Right renal cortex interstitium (tissue), 3 donors: Measurements from ENCODE around the gene FEM1A. TPM values are rescaled to one million over a fixed set of nuclear protein-coding genes. Genes with fewer than 3 reads are reported as not detected.
"Not testable (repeated sequence)": the region's sequence is repeated elsewhere in the genome, so short reads cannot be mapped to it uniquely, and the experiment has no call there.

Experiments
- DNase-seq, 3 donors: peaks; one replicate each; pipeline ENCODE4 v3.0.0-alpha.2; 2013; ENCODE audit warnings: low read depth in 3 of 3, low spot score in 2 of 3
- polyA plus RNA-seq, 3 donors: library from polyadenylated mRNA; unstranded; fragments of 120-200 nt; gene quantifications; one replicate each; pipeline ENCODE4 v1.2.1, GENCODE V29; 2013; ENCODE audit not compliant: insufficient read length in 3 of 3

Gene FEM1A
- polyA plus RNA-seq, 3 donors = 1.4 to 1.8 (median 1.6) TPM

DNA sequence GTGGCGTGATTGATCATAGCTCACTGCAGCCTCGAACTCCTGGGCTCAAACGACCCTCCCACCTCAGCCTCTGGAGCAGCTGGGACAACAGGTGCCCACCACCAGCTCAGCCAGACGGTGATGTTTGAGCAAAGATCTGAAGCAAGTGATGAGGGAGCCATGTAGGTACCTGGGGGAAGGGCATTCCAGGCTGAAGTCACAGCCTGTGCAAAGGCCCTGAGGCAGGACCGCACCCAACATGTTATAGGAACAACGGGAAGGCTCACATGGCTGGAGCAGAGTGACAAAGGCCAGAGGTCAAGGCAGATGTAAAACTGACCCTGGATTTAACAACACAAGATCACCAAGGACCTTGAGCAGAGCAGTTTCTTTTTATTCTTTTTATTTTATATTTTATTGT lies 14.8 kb downstream of the FEM1A start:
- DNase-seq = no peak

DNA sequence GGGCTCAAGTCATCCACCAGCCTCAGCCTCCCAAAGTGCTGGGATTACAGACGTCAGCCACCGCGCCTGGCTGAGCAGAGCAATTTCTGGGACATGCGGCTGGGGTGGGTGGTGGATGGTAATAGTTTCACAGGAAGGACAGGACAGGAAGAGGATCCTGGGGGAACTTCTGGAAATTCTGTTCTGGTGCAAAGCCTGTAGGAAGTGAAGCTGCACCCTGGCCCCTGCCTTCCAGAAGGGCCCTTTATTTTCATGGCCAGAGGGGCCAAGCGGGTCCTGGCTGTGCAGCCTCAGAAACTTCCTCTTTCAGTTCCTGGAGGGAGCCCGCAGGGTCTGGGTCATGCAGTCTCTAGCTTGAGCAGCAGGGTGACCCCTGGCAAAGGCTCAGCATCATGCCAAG lies 15.7 kb downstream of the FEM1A start:
- no peak for DNase-seq

DNA sequence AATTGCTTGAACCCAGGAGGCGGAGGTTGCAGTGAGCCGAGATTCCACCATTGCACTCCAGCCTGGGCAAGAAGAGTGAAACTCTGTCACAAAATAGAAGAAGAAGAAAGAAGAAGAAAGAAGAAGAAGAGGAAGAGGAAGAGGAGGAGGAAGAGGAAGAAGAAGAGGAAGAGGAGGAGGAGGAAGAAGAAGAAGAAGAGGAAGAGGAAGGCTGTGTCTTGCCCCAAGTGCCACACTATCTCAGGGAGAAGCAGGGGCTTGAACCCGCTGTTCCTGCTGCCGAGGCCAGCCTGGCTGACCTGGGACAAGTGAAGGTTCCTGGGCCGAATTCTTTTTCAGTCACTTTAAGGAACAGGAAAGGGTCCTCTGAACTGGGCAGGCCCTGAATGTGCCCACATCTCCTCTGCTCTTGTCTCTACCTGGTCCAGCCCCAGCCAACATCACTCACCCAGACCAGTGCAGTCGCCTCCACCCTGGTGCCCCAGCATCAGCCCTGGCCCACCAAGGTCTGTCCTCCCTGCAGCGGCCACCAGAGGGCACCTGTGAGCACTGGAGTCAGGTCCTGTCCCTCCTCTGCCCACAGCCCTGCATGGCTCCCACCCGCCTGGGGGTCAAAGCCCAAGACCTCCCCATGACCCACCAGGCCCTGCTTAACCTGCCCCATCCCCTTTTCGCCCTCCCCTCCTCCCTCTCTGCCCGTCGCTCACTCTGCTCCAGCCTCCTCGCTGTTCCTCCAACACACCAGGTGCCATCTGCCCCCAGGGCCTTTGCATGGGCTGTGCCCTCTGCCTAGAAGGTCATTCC lies 20.0 kb downstream of the FEM1A start:
- no peak for DNase-seq

DNA sequence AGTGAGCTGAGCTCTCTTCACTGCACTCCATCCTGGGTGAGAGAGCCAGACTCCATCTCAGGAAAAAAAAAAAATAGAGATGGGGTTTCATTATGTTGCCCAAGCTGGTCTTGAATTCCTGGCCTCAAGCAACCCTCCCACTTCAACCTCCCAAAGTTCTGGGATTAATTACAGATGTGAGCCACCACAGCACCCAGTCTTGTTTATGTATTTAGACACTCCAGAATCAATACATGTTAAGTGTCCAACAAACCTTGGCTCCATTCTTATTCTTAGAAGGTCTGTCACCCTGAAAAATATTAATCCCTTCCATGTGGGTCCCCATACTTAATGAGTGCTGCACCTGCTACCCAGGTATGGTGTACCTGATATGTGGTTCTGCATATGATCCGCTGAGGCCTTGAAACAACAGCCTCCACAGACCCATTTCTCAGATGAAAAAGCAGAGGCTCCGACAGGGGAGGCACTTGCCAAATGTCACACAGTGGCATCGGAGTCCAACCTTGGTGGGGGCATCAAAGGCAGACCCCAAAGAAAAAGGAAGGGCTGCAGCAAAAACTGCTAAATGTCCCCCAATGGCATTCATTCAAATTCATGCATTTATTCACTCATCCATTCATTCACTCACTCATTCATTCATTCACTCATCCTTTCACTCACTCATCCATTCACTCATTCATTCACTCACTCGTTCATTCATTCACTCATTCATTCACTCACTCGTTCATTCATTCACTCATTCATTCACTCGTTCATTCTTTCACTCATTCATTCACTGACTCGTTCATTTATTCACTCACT lies 23.3 kb downstream of the FEM1A start:
- no peak for DNase-seq

DNA sequence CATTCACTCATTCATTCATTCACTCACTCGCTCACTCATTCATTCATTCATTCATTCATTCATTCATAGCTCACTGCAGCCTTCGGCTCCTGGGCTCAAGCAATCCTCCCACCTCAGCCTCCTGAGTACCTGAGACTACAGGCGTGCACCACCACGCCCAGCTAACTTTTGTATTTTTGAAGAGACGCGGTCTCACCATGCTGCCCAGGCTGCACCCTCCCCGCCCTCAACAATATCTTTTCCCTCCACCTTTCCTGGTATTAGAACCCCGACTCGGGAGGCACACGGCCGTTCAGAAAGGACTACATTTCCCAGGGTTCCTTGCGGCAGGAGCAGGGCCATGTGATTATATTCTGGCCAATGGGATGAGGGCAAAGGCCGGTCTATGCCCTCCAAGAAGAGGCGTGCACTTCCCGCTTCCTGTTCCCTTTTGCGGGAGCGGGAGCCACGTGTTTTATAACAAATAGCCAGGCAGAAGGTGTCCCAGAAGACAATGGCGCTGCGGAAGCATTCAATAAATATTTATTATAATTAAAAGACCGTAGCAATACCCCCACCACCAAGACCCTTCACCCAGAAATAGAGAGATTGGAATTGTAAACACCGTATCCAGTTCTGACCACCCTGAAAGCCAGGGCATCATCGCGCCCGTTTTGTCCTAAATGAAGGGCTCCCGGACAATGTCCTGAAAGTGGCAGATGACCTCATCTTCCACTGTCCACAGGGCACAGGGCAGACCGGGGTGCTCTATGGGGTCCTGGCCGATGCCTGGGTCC lies 24.1 kb downstream of the FEM1A start:
- DNase-seq = peak; percentile 73 to 90 (median 75)

DNA sequence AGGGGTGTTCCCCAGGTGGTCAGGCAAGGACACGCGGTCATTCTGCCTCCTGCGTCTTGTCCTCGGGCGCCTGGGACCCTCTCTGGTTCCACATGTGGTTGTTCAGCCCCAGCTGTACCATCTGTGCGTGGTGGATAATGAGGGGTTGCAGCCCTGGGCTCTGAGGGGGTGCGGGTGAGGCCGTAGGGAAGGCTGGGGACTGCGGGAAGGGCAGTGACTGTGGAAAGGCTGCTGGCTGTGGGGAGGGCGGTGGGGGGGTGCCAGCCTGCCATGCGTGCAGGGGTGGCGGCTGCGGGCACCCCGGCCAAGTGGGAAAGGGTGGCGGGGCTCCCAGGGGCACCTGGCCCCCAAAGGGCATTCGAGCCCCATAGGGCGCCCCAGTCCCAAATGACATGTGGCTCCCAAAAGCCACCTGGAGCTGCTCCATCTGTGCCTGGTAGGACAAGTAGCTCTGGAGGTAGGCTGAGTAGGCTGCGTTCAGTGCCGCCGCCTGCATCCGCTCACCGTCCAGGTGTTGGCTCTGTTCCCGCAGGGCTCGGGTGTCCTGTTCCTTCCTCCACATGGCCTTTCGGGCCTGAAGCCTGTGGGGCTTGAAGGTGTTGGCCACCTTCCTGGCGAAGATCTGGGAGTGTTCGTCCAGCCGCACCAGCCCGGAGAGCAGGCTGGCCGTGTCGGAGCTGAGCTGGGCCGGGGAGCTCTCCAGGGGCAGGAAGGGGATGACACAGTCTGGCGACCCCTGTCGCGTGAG lies 24.8 kb downstream of the FEM1A start:
- DNase-seq = no peak

DNA sequence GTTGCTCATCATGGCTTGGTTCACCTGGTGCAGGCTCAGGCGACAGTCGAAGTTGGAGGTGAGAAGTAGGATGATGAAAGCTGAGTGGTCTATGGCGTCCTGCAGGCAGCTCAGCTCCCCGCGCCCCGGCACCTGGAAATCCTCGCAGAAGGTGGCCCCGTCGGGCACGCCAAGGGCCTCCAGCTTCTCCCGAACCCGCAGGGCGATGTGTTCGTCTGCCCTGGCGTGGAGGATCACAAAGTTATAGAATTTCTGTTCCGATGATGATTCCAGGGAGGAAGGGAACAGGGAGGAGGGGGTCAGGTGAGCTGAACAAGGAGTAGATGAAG lies 25.4 kb downstream of the FEM1A start:
- no peak for DNase-seq

DNA sequence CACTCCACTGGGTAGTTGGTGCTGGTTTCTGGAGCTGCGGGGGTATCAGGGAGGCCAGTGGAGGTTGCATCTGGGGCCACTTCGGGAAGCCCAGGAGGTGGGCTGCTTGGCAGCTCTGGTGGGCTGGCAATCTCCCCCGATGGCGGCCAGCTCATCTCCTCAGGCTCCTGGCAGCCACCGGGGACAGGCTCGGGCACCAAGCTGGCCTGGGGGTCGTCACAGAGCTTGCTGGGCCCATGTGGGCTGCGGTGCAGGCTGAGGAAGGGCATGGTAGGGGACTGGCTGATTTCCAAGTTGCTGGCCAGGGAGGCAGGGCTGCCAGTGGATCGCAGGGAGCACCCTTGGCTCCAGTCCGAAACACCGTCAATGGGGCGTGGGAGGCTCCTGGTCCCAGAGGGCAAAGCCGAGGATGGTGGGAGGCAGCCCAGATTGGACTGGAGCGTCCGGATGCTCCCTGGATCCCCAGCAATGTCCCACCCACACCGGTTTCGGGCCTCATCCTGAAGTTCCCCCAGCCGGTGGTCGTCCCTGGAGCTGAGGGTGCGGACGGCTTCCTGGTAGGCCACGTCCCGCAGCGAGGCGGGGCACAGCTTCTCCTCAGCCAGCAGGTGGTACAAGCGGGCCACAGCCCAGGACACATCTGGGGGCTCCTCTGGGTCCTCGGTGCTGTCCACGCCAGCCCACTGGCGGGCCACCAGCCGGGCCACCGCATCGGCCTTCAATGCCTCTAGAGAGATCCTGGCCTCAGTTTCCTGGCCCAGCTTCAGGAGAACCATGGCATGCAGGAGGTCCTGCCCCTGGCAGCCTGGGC lies 26.1 kb downstream of the FEM1A start:
- no peak for DNase-seq

DNA sequence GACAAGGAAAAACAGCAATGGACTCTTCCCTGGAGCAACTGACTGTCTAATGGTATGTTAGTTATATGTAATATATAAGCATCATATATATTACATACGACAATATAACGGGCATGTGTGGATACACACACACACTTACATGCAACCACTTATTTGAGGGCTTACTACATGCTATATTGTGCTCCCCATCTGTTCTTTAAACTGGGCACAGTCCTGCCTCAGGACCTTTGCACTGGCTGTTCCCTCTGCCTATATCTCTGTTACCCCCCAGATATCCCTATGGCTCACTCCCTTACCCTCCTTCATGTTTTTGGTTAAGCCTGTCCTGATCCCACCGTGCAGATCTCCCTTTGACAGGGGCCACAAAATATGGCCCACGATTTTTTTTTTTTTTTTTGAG lies 29.7 kb downstream of the FEM1A start:
- no peak for DNase-seq

DNA sequence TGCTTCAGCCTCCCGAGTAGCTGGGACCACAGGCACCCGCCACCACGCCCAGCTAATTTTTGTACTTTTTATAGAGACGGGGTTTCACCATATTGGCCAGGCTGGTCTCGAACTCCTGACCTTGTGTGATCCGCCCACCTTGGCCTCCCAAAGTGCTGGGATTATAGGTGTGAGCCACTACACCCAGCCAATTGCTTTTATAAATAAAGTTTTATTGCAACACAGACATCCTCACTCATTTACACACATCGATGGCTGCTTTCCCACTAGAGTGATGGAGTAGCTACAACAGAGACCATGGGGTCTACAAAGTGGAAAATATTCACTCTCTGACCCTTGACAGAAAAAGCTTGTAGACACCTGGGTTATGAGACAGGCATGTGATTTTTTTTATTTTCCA lies 30.8 kb downstream of the FEM1A start:
- DNase-seq = not testable (repeated sequence)

DNA sequence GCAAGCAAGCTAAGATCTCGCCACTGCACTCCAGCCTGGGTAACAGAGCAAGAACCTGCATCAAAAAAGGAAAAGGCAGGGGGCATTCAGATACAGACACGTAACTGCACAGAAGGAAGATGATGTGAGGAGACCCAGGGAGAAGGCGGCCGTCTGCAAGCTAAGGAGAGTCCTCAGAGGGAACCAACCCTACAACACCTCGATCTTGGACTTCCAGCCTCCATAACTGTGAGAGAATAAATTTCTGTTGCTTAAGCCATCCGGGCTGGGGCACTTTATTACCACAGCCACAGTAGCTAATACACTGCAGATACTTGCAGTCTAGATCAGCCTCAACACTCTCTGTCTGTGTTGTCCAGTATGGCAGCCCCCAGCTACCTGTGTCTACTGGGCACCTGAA lies 32.0 kb downstream of the FEM1A start:
- no peak for DNase-seq

DNA sequence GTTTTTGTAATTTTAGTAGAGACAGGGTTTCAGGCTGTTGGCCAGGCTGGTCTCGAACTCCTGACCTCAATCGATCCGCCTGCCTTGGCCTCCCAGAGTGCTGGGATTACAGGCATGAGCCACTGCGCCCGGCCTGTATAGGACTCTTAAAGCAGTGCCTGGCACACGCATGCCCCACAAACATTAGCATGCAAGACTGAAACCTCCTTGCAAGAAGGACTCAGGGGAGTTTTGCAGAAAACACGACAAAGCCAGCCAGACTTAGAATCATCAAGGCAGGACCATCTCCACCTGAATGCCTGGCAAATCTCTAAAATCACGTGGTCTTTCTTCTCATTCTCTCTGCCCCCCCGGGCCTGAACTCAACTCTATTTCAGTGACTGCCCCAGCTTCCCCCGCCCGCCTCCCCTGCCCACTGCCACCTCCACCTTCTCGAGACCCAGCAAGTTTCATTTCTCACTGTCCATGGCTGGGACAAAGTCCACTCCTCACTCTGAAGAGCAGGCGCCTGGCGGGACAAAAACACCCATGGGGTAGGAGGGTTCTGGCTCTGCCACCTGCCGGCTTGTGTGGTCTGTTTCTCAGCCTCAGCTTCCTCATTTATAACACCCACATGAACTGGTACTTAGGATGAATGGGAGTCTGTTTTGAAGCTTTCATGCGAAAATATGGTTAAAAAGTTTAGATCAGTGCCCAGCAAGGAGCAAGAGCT lies 37.6 kb downstream of the FEM1A start:
- DNase-seq = no peak

DNA sequence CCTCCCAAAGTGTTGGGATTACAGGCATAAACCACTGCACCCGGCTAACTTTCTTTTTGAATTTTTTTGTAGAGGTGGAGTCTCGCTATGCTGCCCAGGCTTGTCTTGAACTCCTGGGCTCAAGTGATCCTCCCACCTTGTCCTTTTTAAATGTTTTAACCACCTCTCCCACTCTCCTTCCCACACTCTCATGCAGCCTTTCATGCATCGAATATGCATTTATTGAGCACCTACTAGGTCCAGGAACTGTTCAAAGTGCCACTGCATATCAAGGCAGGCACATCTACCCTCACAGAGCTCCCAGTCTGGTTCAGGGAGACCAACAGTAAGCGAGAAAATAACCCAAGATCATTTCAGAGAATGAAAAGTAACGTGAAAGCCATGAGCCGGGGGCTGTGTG lies 38.8 kb downstream of the FEM1A start:
- no peak for DNase-seq

DNA sequence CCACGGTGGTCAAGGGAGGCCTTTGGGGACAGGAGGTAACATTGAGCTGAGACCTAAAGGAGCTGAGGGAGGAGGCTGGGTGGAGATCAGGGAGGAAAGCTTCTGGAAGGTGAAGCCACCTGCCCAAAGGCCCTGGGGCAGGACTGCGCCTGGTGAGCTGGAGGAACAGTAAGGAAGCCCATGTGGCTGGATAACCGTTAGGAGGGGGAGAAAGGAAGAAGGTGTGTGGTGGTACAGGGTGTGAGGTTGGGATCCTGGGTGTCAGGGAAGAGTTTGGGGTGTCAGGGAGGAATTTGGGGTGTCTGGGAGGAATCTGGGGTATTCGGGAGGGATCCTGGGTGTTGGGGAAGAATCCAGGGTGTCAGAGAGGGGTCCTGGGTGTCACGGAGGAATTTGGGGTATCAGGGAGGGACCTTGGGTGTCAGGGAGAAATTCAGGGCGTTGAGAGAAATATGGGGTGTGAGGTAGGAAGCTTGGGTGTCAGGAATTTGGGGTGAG lies 39.3 kb downstream of the FEM1A start:
- DNase-seq = no peak

DNA sequence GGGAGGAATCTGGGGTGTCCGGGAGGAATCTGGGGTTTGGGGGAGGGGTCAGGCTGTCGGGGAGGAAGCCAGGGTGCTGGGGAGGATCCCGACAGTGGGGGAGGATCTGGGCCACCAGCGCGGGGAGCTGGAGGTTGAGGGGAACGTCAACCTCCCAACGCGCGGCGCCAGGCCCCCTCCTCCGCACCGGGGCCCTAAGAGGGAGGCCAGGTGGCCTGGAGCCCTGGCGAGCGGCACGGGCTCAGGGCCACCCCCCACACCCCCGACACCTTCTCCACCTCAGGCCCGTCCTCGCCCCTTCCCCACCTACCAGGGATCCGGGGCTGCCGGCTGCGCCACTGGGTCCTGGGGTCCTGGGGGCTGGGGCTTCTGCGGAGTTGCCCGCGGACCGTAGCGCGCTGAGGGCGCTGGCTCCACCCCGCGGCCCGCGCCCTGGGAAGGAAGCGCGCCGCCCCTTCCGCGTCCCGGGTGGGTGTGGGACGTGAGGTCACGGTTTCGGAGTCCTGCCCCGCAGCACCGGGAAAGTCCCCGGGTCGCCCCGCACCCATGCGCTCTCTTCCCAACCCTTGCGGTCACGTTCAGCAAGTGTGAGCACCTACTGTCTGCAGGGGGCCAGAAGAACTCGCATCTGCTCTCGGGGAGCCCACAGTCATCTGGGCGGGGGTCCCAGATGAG lies 39.9 kb downstream of the FEM1A start, which contains the start of gene TICAM1:
TSS of gene TICAM1 (minus strand) at position 409 of the 675 bp plus-strand sequence. CDS start 13,335 bp downstream, outside the sequence.
- DNase-seq = no peak

DNA sequence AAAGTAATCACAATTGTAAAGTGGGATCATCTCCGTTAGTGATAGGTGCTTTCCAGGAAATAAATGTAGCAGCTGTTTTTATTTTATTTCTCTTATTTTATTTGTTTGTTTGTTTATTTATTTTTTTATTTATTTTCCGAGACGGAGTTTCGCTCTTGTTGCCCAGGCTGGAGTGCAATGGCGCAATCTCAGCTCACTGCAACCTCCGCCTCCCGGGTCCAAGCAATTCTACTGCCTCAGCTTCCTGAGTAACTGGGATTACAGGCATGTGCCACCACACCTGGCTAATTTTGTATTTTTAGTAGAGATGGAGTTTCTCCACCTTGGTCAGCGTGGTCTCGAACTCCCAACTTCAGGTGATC lies 40.4 kb downstream of the FEM1A start:
- DNase-seq = not testable (repeated sequence)

DNA sequence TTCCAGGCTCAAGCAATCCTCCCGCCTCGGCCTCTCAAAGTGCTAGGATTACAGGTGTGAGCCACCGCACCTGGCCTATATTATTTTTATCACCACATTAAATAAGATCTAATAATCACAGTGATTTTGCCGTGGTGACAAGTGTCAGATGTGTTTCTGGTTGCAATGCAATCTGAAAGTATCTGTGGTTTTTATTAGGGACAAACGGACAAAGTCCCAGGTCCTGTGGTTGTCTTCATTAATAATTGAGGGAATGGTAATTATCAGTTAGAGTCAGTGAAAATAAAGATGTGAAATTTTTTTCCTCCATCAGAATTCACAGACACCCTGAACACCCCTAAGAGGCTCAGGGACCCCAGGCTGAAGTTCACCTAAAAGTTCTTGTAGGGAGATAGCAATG lies 41.2 kb downstream of the FEM1A start:
- no peak for DNase-seq

DNA sequence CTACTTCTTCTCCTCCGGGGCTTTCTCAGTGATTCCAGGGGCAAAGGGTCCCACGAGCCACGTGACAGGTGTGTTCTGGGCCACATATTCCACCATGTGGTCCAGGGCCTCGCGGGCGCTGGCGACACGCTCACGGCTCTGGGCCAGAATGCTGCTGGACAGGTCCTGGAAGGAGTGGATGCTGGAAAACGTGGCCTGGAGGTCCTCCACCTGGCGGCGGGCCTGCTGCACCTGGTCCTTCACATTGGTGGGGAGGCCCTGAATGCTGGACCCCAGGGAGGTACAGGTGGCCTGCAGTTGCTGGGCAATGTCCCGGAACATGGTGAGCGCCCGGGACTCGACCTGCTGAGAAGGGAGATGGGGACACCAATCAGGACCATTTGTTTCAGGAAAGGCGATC lies 47.7 kb downstream of the FEM1A start:
- DNase-seq = no peak

DNA sequence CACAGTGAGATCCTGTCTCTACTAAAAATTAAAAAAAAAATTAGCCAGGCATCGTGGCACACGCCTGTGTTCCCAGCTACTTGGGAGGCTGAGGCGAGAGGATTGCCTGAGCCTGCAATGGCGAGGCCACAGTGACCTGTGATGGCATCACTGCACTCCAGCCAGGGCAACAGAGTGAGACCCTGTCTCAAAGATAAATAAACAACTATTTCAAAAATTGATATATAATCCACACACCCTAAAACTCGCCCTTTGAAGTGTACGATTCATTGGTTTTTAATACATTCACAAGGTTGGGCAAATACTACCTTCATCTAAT lies 52.1 kb downstream of the FEM1A start:
- no peak for DNase-seq
